ENCODE data around the gene CMSS1.

The CMSS1 gene

GRCh38 chr3:100107221-100107814 is 289.7 kb downstream of the CMSS1 start:
- DNase-seq (ENCODE audit: low read depth in 3 of 3), result no peak

- DNase-seq (ENCODE audit: low read depth in 3 of 3), result no peak
Measured at GRCh38 chr3:100108464-100109079, 290.9 kb downstream of the CMSS1 start.

GRCh38 chr3:100110162-100110561 is 292.5 kb downstream of the CMSS1 start:
- no peak for DNase-seq (ENCODE audit: low read depth in 3 of 3)

GRCh38 chr3:100111728-100112127 is 294.1 kb downstream of the CMSS1 start:
- DNase-seq (ENCODE audit: low read depth in 3 of 3), result no peak

GRCh38 chr3:100113723-100114412 is 296.2 kb downstream of the CMSS1 start:
- no peak for DNase-seq (ENCODE audit: low read depth in 3 of 3)

GRCh38 chr3:100114413-100115030 is 296.9 kb downstream of the CMSS1 start, which contains the start of gene FILIP1L:
TSS of gene FILIP1L (minus strand) at chr3:100114501.
- DNase-seq (ENCODE audit: low read depth in 3 of 3), result no peak

- no peak for DNase-seq (ENCODE audit: low read depth in 3 of 3)
Measured at GRCh38 chr3:100117093-100117492, 299.4 kb downstream of the CMSS1 start.

- DNase-seq (ENCODE audit: low read depth in 3 of 3), result no peak
Measured at GRCh38 chr3:100120012-100120411, 302.4 kb downstream of the CMSS1 start.

GRCh38 chr3:100120693-100121092 is 303.0 kb downstream of the CMSS1 start:
- DNase-seq (ENCODE audit: low read depth in 3 of 3), result no peak

GRCh38 chr3:100122321-100122720 is 304.7 kb downstream of the CMSS1 start:
- no peak for DNase-seq (ENCODE audit: low read depth in 3 of 3)

- DNase-seq (ENCODE audit: low read depth in 3 of 3), result no peak
Measured at GRCh38 chr3:100123112-100123511, 305.4 kb downstream of the CMSS1 start.

GRCh38 chr3:100124201-100124761 is 306.6 kb downstream of the CMSS1 start:
- DNase-seq (ENCODE audit: low read depth in 3 of 3), result no peak

GRCh38 chr3:100125161-100125938 is 307.7 kb downstream of the CMSS1 start:
- no peak for DNase-seq (ENCODE audit: low read depth in 3 of 3)

GRCh38 chr3:100127792-100128191 is 310.1 kb downstream of the CMSS1 start:
- no peak for DNase-seq (ENCODE audit: low read depth in 3 of 3)

- no peak for DNase-seq (ENCODE audit: low read depth in 3 of 3)
Measured at GRCh38 chr3:100128565-100128964, 310.9 kb downstream of the CMSS1 start.

- no peak for DNase-seq (ENCODE audit: low read depth in 3 of 3)
Measured at GRCh38 chr3:100129941-100130340, 312.3 kb downstream of the CMSS1 start.

GRCh38 chr3:100131241-100131640 is 313.6 kb downstream of the CMSS1 start:
- no peak for DNase-seq (ENCODE audit: low read depth in 3 of 3)

GRCh38 chr3:100136921-100137320 is 319.3 kb downstream of the CMSS1 start:
- DNase-seq (ENCODE audit: low read depth in 3 of 3), result no peak

GRCh38 chr3:100140976-100141375 is 323.3 kb downstream of the CMSS1 start:
- DNase-seq (ENCODE audit: low read depth in 3 of 3), result no peak

GRCh38 chr3:100141586-100141985 is 323.9 kb downstream of the CMSS1 start:
- no peak for DNase-seq (ENCODE audit: low read depth in 3 of 3)

GRCh38 chr3:100144255-100144866 is 326.7 kb downstream of the CMSS1 start:
- no peak for DNase-seq (ENCODE audit: low read depth in 3 of 3)

Data from stimulated activated CD4-positive, alpha-beta T cell treated with anti-CD3 and anti-CD28 coated beads, TNF-alpha, amount 100 ng/mL, for 4 hours (primary cell).